ENCODE data around the gene GPR25.

Gene GPR25

DNA sequence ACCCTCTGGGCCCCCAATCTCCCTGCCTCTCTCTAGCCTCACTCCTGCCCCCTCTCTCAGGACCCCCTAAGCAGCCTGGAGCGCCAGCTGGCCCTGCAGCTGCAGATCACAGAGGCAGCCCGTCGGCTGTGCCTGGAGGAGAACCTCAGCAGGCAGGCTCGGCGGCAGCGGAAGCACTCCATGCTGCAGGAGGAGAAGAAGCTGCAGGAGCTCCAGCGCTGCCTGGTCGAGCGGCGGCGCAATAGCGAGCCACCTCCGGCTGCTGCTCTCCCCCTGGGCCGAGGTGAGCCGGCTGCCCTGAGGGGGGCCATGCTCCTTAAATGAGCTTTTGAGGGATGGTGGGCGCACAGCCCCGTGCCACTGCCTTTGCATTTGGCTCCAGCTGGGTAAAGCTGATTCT lies 28.1 kb downstream of the GPR25 start (continued):
- TF ChIP-seq, protein P1, sequence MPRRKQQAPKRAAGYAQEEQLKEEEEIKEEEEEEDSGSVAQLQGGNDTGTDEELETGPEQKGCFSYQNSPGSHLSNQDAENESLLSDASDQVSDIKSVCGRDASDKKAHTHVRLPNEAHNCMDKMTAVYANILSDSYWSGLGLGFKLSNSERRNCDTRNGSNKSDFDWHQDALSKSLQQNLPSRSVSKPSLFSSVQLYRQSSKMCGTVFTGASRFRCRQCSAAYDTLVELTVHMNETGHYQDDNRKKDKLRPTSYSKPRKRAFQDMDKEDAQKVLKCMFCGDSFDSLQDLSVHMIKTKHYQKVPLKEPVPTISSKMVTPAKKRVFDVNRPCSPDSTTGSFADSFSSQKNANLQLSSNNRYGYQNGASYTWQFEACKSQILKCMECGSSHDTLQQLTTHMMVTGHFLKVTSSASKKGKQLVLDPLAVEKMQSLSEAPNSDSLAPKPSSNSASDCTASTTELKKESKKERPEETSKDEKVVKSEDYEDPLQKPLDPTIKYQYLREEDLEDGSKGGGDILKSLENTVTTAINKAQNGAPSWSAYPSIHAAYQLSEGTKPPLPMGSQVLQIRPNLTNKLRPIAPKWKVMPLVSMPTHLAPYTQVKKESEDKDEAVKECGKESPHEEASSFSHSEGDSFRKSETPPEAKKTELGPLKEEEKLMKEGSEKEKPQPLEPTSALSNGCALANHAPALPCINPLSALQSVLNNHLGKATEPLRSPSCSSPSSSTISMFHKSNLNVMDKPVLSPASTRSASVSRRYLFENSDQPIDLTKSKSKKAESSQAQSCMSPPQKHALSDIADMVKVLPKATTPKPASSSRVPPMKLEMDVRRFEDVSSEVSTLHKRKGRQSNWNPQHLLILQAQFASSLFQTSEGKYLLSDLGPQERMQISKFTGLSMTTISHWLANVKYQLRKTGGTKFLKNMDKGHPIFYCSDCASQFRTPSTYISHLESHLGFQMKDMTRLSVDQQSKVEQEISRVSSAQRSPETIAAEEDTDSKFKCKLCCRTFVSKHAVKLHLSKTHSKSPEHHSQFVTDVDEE (CRISPR knock-in tag; IDR thresholded peaks at IDR 0.05), result no peak
- TF ChIP-seq BACH2 (CRISPR knock-in tag; IDR thresholded peaks at IDR 0.05; ENCODE audit: borderline replicate concordance), result no peak

DNA sequence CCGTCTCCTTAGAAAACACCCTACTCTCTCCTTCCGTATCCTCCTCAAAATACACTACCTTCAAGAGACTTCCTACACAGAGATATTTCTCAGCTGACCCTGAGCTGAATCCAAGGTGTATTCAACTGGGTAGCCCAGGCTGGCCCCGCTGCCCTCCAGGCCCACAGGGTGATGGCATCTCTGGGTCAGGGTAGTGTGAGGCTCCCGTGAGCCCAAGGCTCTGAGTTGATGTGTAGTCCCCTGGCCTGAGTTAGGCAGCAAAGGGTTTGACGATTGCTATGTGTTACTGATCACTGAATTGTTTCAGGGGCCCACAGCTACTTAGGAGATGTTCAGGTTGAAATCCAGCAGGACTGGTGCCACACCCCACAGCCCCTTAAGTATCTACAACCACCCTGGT lies 28.6 kb downstream of the GPR25 start:
- TF ChIP-seq ZFP30 (CRISPR knock-in tag; IDR thresholded peaks at IDR 0.05) (no peak), BACH2 (CRISPR knock-in tag; IDR thresholded peaks at IDR 0.05; ENCODE audit: borderline replicate concordance) (no peak), ARNTL (CRISPR knock-in tag; IDR thresholded peaks at IDR 0.05; ENCODE audit: borderline replicate concordance, low read depth) (no peak), ZNF565 (CRISPR knock-in tag; conservative IDR thresholded peaks at IDR 0.05; ENCODE audit: low read depth) (no peak), PPARA (CRISPR knock-in tag; IDR thresholded peaks at IDR 0.05; ENCODE audit: borderline replicate concordance) (no peak), GLIS3 (CRISPR knock-in tag; IDR thresholded peaks at IDR 0.05) (no peak), TCF4 (CRISPR knock-in tag; IDR thresholded peaks at IDR 0.05; ENCODE audit: borderline replicate concordance) (no peak), ISL1 (CRISPR knock-in tag; IDR thresholded peaks at IDR 0.05) (no peak), ZNF70 (CRISPR knock-in tag; IDR thresholded peaks at IDR 0.05) (no peak)
- TF ChIP-seq, protein P2, sequence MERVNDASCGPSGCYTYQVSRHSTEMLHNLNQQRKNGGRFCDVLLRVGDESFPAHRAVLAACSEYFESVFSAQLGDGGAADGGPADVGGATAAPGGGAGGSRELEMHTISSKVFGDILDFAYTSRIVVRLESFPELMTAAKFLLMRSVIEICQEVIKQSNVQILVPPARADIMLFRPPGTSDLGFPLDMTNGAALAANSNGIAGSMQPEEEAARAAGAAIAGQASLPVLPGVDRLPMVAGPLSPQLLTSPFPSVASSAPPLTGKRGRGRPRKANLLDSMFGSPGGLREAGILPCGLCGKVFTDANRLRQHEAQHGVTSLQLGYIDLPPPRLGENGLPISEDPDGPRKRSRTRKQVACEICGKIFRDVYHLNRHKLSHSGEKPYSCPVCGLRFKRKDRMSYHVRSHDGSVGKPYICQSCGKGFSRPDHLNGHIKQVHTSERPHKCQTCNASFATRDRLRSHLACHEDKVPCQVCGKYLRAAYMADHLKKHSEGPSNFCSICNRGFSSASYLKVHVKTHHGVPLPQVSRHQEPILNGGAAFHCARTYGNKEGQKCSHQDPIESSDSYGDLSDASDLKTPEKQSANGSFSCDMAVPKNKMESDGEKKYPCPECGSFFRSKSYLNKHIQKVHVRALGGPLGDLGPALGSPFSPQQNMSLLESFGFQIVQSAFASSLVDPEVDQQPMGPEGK (CRISPR knock-in tag; IDR thresholded peaks at IDR 0.05; ENCODE audit: borderline replicate concordance), result no peak
- TF ChIP-seq, protein P1 (CRISPR knock-in tag; IDR thresholded peaks at IDR 0.05), result no peak
- ATAC-seq, result no peak

DNA sequence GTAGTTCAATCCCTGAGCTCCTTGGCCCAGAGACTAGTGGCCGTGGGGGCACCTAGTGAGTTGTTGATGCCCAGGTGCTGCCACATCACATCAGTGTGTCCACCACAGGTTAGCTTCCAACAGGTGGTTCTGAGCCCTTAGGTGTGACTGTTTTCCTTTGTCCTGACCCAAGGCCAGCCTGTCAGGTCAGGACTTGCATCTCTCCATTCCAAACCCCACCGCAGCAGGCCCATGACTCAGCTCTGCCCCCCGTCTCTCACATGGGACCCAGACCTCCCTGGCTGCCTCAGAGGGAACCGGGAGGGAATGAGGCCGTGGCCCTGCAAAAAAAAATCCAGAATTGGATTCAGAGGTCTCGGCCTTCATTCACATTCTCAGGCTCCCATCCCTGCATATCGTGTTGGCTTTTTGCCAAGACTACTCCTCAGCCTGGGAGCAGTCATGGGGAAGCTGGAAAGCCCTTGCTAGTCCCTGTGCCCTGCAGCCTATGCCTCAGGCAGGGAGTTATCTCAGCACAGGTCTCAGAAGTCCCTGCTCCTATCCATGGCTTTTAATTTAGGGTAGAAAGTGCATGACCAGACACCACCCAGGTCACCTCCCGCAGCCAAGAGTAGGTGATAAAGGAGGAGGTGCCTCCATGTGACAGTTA lies 29.1 kb downstream of the GPR25 start:
- no peak for ATAC-seq
- no peak for TF ChIP-seq CSDC2 (CRISPR knock-in tag; IDR thresholded peaks at IDR 0.05)
- TF ChIP-seq, protein P3, sequence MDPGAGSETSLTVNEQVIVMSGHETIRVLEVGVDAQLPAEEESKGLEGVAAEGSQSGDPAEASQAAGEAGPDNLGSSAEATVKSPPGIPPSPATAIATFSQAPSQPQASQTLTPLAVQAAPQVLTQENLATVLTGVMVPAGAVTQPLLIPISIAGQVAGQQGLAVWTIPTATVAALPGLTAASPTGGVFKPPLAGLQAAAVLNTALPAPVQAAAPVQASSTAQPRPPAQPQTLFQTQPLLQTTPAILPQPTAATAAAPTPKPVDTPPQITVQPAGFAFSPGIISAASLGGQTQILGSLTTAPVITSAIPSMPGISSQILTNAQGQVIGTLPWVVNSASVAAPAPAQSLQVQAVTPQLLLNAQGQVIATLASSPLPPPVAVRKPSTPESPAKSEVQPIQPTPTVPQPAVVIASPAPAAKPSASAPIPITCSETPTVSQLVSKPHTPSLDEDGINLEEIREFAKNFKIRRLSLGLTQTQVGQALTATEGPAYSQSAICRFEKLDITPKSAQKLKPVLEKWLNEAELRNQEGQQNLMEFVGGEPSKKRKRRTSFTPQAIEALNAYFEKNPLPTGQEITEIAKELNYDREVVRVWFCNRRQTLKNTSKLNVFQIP (CRISPR knock-in tag; IDR thresholded peaks at IDR 0.05; ENCODE audit: borderline replicate concordance, low read depth), result no peak
- TF ChIP-seq ARNTL (CRISPR knock-in tag; IDR thresholded peaks at IDR 0.05; ENCODE audit: borderline replicate concordance, low read depth), result no peak
- TF ChIP-seq ESRRG (CRISPR knock-in tag; IDR thresholded peaks at IDR 0.05), result no peak
- no peak for TF ChIP-seq RARB (CRISPR knock-in tag; IDR thresholded peaks at IDR 0.05)
- TF ChIP-seq BACH2 (CRISPR knock-in tag; IDR thresholded peaks at IDR 0.05; ENCODE audit: borderline replicate concordance), result no peak

DNA sequence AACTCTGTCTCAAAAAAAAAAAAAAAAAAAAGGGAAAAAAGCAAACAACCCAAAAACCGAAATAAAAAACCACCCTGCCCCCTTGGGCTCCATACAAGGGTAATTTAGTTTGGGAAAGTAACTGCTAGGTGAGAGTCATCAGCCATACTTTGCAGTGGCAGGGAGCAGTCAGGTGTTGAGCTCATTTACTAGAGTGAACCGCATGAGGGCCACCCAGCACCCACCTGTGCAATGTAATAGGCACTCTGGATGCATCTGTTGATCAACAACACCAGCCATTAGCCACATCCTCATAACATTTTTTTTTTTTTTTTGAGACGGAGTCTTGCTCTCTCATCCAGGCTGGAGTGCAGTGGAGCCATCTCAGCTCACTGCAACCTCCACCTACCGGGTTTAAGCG lies 31.0 kb downstream of the GPR25 start:
- no peak for TF ChIP-seq SNAI2 (CRISPR knock-in tag; IDR thresholded peaks at IDR 0.05)
- TF ChIP-seq TCF4 (CRISPR knock-in tag; IDR thresholded peaks at IDR 0.05; ENCODE audit: borderline replicate concordance), result no peak
- no peak for TF ChIP-seq TOX (CRISPR knock-in tag; IDR thresholded peaks at IDR 0.05; ENCODE audit: borderline replicate concordance)
- TF ChIP-seq ARNTL (CRISPR knock-in tag; IDR thresholded peaks at IDR 0.05; ENCODE audit: borderline replicate concordance, low read depth), result no peak
- TF ChIP-seq OSR1 (CRISPR knock-in tag; IDR thresholded peaks at IDR 0.05), result no peak
- TF ChIP-seq ZC3H10 (CRISPR knock-in tag; IDR thresholded peaks at IDR 0.05), result no peak
- no peak for TF ChIP-seq ZFP3 (CRISPR knock-in tag; IDR thresholded peaks at IDR 0.05)
- TF ChIP-seq, protein P4, sequence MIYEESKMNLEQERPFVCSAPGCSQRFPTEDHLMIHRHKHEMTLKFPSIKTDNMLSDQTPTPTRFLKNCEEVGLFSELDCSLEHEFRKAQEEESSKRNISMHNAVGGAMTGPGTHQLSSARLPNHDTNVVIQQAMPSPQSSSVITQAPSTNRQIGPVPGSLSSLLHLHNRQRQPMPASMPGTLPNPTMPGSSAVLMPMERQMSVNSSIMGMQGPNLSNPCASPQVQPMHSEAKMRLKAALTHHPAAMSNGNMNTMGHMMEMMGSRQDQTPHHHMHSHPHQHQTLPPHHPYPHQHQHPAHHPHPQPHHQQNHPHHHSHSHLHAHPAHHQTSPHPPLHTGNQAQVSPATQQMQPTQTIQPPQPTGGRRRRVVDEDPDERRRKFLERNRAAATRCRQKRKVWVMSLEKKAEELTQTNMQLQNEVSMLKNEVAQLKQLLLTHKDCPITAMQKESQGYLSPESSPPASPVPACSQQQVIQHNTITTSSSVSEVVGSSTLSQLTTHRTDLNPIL (CRISPR knock-in tag; IDR thresholded peaks at IDR 0.05; ENCODE audit: low read depth), result no peak
- TF ChIP-seq, protein P3 (CRISPR knock-in tag; IDR thresholded peaks at IDR 0.05; ENCODE audit: borderline replicate concordance, low read depth), result no peak
- TF ChIP-seq BACH2 (CRISPR knock-in tag; IDR thresholded peaks at IDR 0.05; ENCODE audit: borderline replicate concordance), result no peak
- no peak for TF ChIP-seq GLIS3 (CRISPR knock-in tag; IDR thresholded peaks at IDR 0.05)
- no peak for ATAC-seq
